22Rv1 (cell line): ENCODE measurements around the gene AHCYL1.
A peak's percentile ranks its signal among the peaks of the same experiment; 100 is the strongest.

Source experiments
- H3K27ac ChIP-seq: fragments of 450-650 bp; 2 replicates; pipeline ENCODE4 v1.5.1; 2017
- CTCF ChIP-seq: fragments of 450-650 bp; IDR thresholded peaks from 2 replicates; pipeline ENCODE4 v1.5.1; 2017; ENCODE audit warnings: mild to moderate bottlenecking
- ZFX ChIP-seq: fragments of 450-650 bp; IDR thresholded peaks from 2 replicates; pipeline ENCODE4 v1.6.1; 2017; ENCODE audit warnings: antibody characterized with exemption, borderline replicate concordance

AHCYL1 gene

GRCh38 chr1:109984456-109985246 lies at the start of gene AHCYL1:
Gene AHCYL1, plus strand, starts transcription at chr1:109984765. Its CDS starts 288 bp downstream, at chr1:109985053.
- TF ChIP-seq ZFX (no peak), CTCF (peak; percentile 93)
- peak within 1 kb of the TSS; percentile 77 for H3K27ac ChIP-seq

- TF ChIP-seq ZFX (no peak), CTCF (no peak)
- H3K27ac ChIP-seq, result peak overlapping the region; percentile 62
Observed at GRCh38 chr1:109935451-109935900, 49.1 kb upstream of the AHCYL1 start.

GRCh38 chr1:109937738-109938137 lies 46.8 kb upstream of the AHCYL1 start:
- TF ChIP-seq ZFX, result no peak
- no peak for TF ChIP-seq CTCF
- no peak overlapping the region for H3K27ac ChIP-seq

- TF ChIP-seq ZFX (no peak), CTCF (no peak)
- no peak overlapping the region for H3K27ac ChIP-seq
Observed at GRCh38 chr1:109938556-109938955, 46.0 kb upstream of the AHCYL1 start.

GRCh38 chr1:109942434-109942833 lies 42.1 kb upstream of the AHCYL1 start:
- no peak overlapping the region for H3K27ac ChIP-seq
- TF ChIP-seq ZFX (no peak), CTCF (no peak)

- no peak for TF ChIP-seq ZFX
- TF ChIP-seq CTCF, result no peak
Observed at GRCh38 chr1:109944541-109944940, 40.0 kb upstream of the AHCYL1 start.

GRCh38 chr1:109946511-109946910 lies 38.1 kb upstream of the AHCYL1 start:
- TF ChIP-seq CTCF, result no peak
- TF ChIP-seq ZFX, result no peak
- H3K27ac ChIP-seq, result no peak overlapping the region

More at GRCh38 chr1:109944541-109944940, 40.0 kb upstream of the AHCYL1 start:
- H3K27ac ChIP-seq, result no peak overlapping the region
